GM12864 (cell line): ENCODE results near the gene OPCML.

Source experiments
- DNase-seq: peaks from one replicate; pipeline ENCODE4 v3.0.0-alpha.2; 2011; ENCODE audit warnings: low read depth
- H3K4me3 ChIP-seq: 2 replicates; pipeline ENCODE4 v1.5.1; 2011; ENCODE audit warnings: mild to moderate bottlenecking, low read depth, low read length, control low read depth
- TF ChIP-seq, protein P1 (sequence below): IDR thresholded peaks from 2 replicates; pipeline ENCODE4 v1.5.1; 2011; ENCODE audit warnings: low read depth, mild to moderate bottlenecking, moderate library complexity, low read length, control low read depth, inconsistent platforms; ENCODE audit errors: missing control alignments

Gene OPCML

GRCh38 chr11:132691848-132692550, 840.3 kb downstream of the OPCML start:
- DNase-seq = no peak

DNA sequence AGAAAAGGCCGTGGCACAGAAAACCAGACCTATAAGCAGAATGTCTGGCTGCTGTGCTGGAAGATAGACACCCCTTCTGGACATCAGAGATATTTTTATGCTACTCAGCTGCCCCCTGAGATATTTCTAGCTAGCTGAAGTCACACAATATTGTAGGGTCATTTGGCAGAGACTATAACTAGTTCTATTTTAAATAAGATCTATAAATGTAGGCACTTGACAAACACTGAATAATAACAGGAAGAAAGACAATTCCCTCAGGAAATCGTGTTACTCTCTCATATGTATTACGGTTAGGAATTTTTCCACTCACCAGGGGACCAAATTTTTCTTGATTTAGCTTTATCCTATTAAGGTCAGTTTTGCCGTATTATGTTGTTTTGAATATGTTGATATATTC, 845.4 kb downstream of the OPCML start:
- DNase-seq = no peak
- no peak overlapping the region for H3K4me3 ChIP-seq
- TF ChIP-seq, protein P1, sequence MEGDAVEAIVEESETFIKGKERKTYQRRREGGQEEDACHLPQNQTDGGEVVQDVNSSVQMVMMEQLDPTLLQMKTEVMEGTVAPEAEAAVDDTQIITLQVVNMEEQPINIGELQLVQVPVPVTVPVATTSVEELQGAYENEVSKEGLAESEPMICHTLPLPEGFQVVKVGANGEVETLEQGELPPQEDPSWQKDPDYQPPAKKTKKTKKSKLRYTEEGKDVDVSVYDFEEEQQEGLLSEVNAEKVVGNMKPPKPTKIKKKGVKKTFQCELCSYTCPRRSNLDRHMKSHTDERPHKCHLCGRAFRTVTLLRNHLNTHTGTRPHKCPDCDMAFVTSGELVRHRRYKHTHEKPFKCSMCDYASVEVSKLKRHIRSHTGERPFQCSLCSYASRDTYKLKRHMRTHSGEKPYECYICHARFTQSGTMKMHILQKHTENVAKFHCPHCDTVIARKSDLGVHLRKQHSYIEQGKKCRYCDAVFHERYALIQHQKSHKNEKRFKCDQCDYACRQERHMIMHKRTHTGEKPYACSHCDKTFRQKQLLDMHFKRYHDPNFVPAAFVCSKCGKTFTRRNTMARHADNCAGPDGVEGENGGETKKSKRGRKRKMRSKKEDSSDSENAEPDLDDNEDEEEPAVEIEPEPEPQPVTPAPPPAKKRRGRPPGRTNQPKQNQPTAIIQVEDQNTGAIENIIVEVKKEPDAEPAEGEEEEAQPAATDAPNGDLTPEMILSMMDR = no peak

More at GRCh38 chr11:132691848-132692550, 840.3 kb downstream of the OPCML start:
- H3K4me3 ChIP-seq = no peak overlapping the region
- TF ChIP-seq, protein P1 = no peak

DNA sequence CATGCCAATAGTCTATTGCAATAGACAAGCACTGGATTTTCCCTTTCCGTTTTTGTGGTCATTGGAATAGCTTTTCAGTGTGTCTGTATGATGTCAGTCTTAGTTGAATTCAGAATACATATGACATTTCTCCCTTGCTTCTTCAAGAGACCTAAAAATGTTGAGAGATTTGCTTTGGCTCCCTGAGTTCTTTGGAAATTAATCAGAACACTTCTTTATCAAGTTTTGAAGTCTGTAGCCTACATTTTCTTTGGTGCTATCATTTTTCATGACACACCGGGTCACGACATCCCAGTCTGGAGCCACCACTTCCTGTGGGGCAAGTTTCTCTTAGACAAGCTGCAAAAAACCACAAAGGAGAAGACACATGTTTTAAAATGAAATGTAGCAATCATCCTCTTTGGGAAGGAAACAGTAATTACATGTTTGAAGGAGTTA, 847.1 kb downstream of the OPCML start:
- no peak for DNase-seq
- no peak overlapping the region for H3K4me3 ChIP-seq
- TF ChIP-seq, protein P1 = no peak

GRCh38 chr11:132683602-132684001, 848.7 kb downstream of the OPCML start:
- TF ChIP-seq, protein P1 = no peak
- H3K4me3 ChIP-seq = no peak overlapping the region
- DNase-seq = no peak

- no peak for DNase-seq
Observed at GRCh38 chr11:132681971-132682370, 850.3 kb downstream of the OPCML start.

GRCh38 chr11:132680584-132680983, 851.7 kb downstream of the OPCML start:
- no peak overlapping the region for H3K4me3 ChIP-seq
- DNase-seq = no peak
- TF ChIP-seq, protein P1 = no peak

More at GRCh38 chr11:132681971-132682370, 850.3 kb downstream of the OPCML start:
- H3K4me3 ChIP-seq = no peak overlapping the region
- TF ChIP-seq, protein P1 = no peak

- DNase-seq = no peak
- TF ChIP-seq, protein P1 = no peak
- no peak overlapping the region for H3K4me3 ChIP-seq
Observed at GRCh38 chr11:132674151-132674550, 858.1 kb downstream of the OPCML start.
